ENCODE results near the gene ARHGAP6.
"Not testable (repeated sequence)": the region's sequence is repeated elsewhere in the genome, so short reads cannot be mapped to it uniquely, and the experiment has no call there.

DNA sequence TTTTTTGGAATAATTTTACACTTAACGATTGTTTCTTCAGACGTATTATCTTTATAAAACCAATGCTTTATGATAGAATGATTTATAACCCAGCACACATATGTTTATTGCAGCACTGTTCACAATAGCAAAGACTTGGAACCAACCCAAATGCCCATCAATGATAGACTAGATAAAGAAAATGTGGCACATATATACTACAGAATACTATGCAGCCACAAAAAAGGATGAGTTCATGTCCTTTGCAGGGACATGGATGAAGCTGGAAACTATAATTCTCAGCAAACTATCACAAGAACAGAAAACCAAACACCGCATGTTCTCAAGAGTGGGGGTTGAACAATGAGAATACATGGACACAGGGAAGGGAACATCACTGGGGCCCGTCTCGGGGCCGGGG lies 542.6 kb downstream of the ARHGAP6 start:
- TF ChIP-seq, protein P1, sequence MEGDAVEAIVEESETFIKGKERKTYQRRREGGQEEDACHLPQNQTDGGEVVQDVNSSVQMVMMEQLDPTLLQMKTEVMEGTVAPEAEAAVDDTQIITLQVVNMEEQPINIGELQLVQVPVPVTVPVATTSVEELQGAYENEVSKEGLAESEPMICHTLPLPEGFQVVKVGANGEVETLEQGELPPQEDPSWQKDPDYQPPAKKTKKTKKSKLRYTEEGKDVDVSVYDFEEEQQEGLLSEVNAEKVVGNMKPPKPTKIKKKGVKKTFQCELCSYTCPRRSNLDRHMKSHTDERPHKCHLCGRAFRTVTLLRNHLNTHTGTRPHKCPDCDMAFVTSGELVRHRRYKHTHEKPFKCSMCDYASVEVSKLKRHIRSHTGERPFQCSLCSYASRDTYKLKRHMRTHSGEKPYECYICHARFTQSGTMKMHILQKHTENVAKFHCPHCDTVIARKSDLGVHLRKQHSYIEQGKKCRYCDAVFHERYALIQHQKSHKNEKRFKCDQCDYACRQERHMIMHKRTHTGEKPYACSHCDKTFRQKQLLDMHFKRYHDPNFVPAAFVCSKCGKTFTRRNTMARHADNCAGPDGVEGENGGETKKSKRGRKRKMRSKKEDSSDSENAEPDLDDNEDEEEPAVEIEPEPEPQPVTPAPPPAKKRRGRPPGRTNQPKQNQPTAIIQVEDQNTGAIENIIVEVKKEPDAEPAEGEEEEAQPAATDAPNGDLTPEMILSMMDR (IDR thresholded peaks at IDR 0.05), result not testable (repeated sequence)
- TF ChIP-seq POLR2A, EP300 (IDR thresholded peaks at IDR 0.05): not testable (repeated sequence)

Measured in ovary (tissue), 3 donors.